AG04449 (cell line): ENCODE data around the gene TMC8.

Experiments used
- CTCF ChIA-PET: fragments of 350-600 bp; formaldehyde crosslinking; extraction: SDS; loops from one replicate; lab custom pipeline; 2021; ENCODE audit warnings: antibody characterized with exemption; lab: Yijun Ruan, JAX
- POLR2A ChIA-PET: fragments of 400-600, 350-600 bp; formaldehyde crosslinking; extraction: SDS; loops from one replicate; lab custom pipeline; 2020; ENCODE audit warnings: antibody characterized with exemption, inconsistent platforms; lab: Yijun Ruan, JAX
- DNase-seq: peaks from one replicate; pipeline ENCODE4 v3.0.0-alpha.2; 2010; ENCODE audit warnings: low read depth, low spot score
- H3K4me3 ChIP-seq: 2 replicates; pipeline ENCODE4 v1.5.1; 2011; ENCODE audit warnings: low read depth, mild to moderate bottlenecking, control low read depth, low read length
- CTCF ChIP-seq: IDR thresholded peaks from one replicate; pipeline ENCODE4 v1.5.1; 2011; ENCODE audit warnings: mild to moderate bottlenecking, moderate library complexity, low read length, control low read depth, inconsistent platforms; ENCODE audit not compliant: insufficient read depth; ENCODE audit errors: missing control alignments

The TMC8 gene

GRCh38 chr17:78089576-78090281 lies 40.8 kb upstream of the TMC8 start:
- ChIA-PET POLR2A (no interaction called here), CTCF (no interaction called here)
- H3K4me3 ChIP-seq, result no peak overlapping the region
- no peak for TF ChIP-seq CTCF
- no peak for DNase-seq

- POLR2A ChIA-PET, result no interaction called here
These were observed 37.7 kb upstream of the TMC8 start for GRCh38 chr17:78092794-78093324.

DNA sequence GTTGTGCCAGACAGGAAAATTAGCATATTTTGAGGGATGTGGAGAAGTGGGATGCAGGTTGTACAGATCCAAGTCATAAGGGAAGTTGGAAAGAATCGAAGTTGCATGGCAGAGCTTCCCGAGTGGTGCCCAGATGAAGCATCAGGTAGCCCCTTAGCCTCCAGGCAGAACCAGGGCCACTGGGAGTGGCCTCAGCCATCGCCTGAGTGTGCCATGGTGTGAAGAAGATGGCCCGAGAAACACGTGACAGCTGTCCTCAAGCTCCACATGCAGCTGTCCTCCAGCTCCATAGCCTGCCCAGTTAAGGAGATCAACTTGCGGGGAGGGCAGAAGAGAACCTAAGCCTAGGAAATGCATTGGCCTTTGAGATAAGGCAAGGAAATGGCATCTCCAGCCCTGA lies 35.5 kb upstream of the TMC8 start:
- POLR2A ChIA-PET, result interaction anchor here (0.6 kb wide), 1 partner anchor 137 kb away, joined by 3 read pairs; no protein-coding TSS in a partner anchor
- TF ChIP-seq CTCF, result no peak
- H3K4me3 ChIP-seq, result no peak overlapping the region
- CTCF ChIA-PET, result interaction anchor here (3.8 to 13.4 kb wide), 2 partner anchors 11 to 16 kb away, joined by 23 to 116 read pairs; no protein-coding TSS in a partner anchor
- DNase-seq, result no peak

More at GRCh38 chr17:78092794-78093324, 37.7 kb upstream of the TMC8 start:
- no peak for DNase-seq
- no peak for TF ChIP-seq CTCF
- CTCF ChIA-PET, result interaction anchor here (1.0 to 13.4 kb wide), 4 partner anchors 9 to 84 kb away, joined by 3 to 116 read pairs (median 13); no protein-coding TSS in a partner anchor
- H3K4me3 ChIP-seq, result no peak overlapping the region

GRCh38 chr17:78096093-78096492 lies 34.5 kb upstream of the TMC8 start:
- TF ChIP-seq CTCF, result no peak
- no peak overlapping the region for H3K4me3 ChIP-seq
- CTCF ChIA-PET, result interaction anchor here (3.8 to 13.4 kb wide), 2 partner anchors 12 to 15 kb away, joined by 23 to 116 read pairs; no protein-coding TSS in a partner anchor
- POLR2A ChIA-PET, result no interaction called here
- DNase-seq, result no peak

DNA sequence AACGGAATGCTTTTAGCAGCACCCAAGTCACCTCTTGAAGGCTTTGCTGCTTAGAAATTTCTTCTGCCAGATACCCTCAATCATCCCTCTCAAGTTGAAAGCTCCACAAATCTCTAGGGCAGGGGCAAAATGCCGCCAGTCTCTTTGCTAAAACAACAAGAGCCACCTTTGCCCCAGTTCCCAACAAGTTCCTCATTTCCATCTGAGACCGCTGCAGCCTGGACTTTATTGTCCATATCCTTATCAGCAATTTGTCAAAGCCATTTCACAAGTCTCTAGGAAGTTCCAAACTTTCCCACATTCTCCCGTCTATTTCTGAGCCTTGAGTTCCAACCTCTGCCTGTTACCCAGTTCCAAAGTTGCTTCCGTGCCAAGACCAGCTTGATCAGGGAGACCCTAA lies 29.5 kb upstream of the TMC8 start:
- TF ChIP-seq CTCF, result no peak
- ChIA-PET CTCF (interaction anchor here (1.0 to 13.4 kb wide), 3 partner anchors 10 to 76 kb away, joined by 3 to 116 read pairs (median 9); no protein-coding TSS in a partner anchor), POLR2A (no interaction called here)

DNA sequence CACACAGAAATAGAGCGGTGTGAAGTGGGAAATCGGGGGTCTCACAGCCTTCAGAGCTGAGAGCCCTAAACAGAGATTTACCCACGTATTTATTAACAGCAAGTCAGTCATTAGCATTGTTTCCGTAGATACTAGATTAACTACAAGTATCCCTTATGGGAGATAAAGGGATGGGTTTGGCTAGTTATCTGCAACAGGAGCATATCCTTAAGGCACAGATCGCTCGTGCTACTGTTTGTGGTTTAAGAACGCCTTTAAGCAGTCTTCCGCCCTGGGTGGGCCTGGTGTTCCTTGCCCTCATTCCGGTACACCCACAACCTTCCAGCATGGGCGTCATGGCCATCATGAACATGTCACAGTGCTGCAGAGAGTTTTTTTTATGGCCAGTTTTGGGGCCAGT lies 29.0 kb upstream of the TMC8 start:
- no peak for TF ChIP-seq CTCF
- no peak overlapping the region for H3K4me3 ChIP-seq
- no peak for DNase-seq
- POLR2A ChIA-PET, result no interaction called here
- CTCF ChIA-PET, result interaction anchor here (1.0 to 13.4 kb wide), 3 partner anchors 9 to 75 kb away, joined by 3 to 116 read pairs (median 9); no protein-coding TSS in a partner anchor

More for the DNA sequence above, 29.5 kb upstream of the TMC8 start:
- H3K4me3 ChIP-seq, result no peak overlapping the region
- no peak for DNase-seq
